RKO (cell line): ENCODE data around the gene HDGFL3.
A peak's percentile ranks its signal among the peaks of the same experiment; 100 is the strongest.
"Not testable (repeated sequence)": the region's sequence is repeated elsewhere in the genome, so short reads cannot be mapped to it uniquely, and the experiment has no call there.

ENCODE experiments used
- DNase-seq: peaks from one replicate; pipeline ENCODE4 v3.0.0-alpha.2; 2016; ENCODE audit warnings: low spot score

HDGFL3 gene

GRCh38 chr15:83100097-83100646, 107.5 kb downstream of the HDGFL3 start:
- no peak for DNase-seq

GRCh38 chr15:83099290-83099689, 108.3 kb downstream of the HDGFL3 start:
- no peak for DNase-seq

GRCh38 chr15:83098079-83098478, 109.5 kb downstream of the HDGFL3 start:
- no peak for DNase-seq

- no peak for DNase-seq
Observed at GRCh38 chr15:83094583-83094982, 113.0 kb downstream of the HDGFL3 start.

GRCh38 chr15:83092309-83092976, 115.2 kb downstream of the HDGFL3 start:
- DNase-seq: peak; percentile 33

GRCh38 chr15:83091965-83092308, 115.7 kb downstream of the HDGFL3 start:
- DNase-seq: not testable (repeated sequence)

GRCh38 chr15:83090465-83090864, 117.2 kb downstream of the HDGFL3 start:
- no peak for DNase-seq

GRCh38 chr15:83088876-83089275, 118.7 kb downstream of the HDGFL3 start:
- DNase-seq: no peak

- no peak for DNase-seq
Observed at GRCh38 chr15:83087576-83087975, 120.0 kb downstream of the HDGFL3 start.

- DNase-seq: not testable (repeated sequence)
Observed at GRCh38 chr15:83085864-83086552, 121.6 kb downstream of the HDGFL3 start.

- DNase-seq: not testable (repeated sequence)
Observed at GRCh38 chr15:83085461-83085860, 122.2 kb downstream of the HDGFL3 start.

- DNase-seq: no peak
Observed at GRCh38 chr15:83082730-83083386, 124.8 kb downstream of the HDGFL3 start.

GRCh38 chr15:83081256-83082014, 126.2 kb downstream of the HDGFL3 start:
- DNase-seq: no peak

GRCh38 chr15:83078712-83079111, 128.9 kb downstream of the HDGFL3 start:
- no peak for DNase-seq
